ENCODE data around the gene THADA.
"Not testable (repeated sequence)": the region's sequence is repeated elsewhere in the genome, so short reads cannot be mapped to it uniquely, and the experiment has no call there.

Gene THADA

DNA sequence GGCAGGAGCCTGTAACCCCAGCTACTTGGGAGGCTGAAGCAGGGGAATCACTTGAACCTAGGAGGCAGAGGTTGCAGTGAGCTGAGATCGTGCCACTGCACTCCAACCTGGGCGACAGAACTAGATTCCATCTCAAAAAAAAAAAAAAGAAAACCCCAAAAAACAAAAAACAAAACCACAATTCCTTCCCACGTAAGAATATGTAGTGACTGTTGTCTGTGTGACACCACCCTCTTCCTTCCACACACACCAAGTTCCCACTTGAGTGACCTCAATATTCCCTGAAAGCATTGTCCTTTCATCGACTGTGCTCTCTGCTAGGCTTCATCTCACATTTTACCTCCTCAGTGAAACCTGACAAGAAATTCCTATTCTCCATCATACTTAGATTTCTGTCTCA is 8.8 kb upstream of the THADA start:
- no peak for DNase-seq

DNA sequence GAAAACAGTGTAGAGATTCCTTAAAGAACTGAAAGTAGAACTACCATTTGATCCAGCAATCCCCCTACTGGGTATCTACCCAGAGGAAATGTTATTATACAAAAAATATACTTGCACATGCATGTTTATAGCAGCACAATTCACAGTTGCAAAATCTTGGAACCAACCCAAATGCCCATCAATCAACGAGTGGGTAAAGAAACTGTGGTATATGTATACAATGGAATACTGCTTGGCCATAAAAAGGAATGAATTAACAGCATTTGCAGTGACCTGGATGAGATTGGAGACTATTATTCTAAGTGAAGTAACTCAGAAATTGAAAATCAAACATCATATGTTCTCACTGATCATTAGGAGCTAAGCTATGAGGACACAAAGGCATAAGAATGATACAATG is 4.8 kb upstream of the THADA start:
- not testable (repeated sequence) for DNase-seq

DNA sequence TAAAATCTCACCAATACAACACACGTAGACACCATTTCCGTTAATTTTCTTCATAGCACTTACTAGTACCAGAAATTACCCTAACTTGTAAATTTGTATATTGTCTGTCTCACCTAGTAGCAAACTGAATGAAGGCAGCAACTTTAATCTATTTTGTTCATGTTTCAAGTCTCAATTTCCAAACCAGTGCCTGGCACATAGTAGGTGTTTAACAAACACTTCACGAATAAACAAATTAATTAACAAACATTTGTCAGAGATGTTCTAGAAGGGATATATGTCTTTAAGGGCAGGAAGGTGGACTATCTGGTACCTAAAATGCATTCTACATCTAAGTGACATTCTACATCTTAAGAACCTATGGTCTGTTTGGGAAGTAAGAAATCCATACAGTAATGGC is 963 bp downstream of the THADA start:
- DNase-seq: no peak

DNA sequence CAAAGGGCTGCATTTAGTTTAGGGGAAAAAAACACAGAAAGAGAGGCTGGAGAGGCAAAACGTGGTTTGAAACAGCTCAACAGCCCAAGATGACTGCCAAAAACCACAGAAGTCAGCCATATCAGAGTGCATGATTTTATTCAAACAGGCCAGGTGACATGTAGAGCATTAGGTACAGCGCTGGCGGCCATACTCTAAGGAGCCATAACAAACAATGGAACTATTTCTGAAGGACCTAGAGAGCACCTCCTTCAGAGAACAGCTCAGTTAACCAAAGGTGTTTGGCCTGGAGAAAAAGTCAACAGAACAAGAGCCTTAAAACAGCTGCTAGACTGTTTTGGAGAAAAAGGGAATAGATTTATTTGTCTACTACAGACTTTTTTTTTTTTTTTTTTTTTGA is 2.6 kb downstream of the THADA start:
- DNase-seq: no peak

DNA sequence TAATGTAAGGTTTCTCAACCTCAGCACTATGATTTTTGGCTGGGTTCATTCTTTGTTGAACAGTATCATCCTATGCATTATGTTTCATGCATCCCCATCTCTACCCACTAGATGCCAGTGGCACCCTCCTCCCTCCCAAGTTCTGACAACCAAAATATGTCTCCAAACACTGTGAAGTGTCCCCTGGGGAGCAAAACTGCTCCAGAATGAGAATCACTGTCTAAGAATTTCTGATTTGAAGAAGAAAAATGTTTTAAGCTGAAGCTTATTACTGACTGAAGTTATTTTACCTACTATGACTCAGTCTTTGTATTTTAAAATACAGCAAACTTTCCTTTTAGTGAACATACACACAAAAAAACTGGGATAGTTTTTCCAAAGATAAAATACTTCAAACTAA is 3.4 kb downstream of the THADA start:
- no peak for DNase-seq

DNA sequence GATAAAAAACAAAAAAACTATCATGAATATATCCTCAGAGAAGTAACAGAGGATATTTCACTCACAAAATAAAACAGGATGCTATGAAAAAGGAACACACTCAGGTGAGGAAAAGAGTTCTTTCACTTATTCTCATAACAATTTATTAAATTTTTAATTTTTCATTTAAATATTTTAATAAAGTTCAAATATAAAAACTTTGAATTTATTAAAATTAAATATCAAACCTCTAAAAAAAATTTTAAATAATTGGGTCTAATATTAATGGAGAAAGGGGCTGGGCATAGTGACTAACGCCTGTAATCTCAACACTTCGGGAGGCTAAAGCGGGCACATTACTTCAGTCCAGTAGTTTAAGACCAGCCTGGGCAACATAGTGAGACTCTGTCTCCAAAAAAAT is 10.1 kb downstream of the THADA start:
- no peak for DNase-seq

DNA sequence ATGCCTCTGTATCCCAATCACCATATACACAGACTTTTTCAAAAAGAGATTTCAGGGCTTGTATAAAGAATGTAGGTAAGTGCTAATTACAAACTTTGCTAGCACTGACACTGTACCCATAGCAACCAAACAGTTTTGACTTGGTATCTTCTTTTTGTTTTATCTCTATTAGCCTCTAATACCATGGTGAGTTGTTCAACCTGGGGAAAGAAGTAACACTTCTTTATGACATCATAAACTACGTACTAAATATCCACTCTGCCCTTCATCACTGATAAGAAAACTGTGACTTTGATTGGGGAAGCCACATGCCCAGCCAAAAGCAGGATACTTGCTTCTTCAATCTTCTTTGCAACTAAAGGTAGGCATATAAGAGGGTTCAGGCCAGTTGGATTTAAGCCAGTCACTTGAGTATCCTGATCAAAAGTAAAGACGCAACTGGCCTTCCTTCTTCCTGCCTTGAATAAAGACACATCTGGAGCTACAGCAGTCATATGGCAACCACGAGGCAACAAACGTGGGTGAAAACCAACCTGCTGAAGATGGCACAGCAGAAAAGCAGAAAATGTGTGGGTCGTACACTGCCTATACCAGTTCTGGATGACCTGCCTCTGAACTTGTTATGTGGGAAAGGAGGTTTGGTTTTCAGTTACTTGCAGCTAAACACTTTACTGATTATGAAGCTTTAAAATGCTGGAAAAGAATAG is 16.4 kb downstream of the THADA start:
- DNase-seq: no peak

DNA sequence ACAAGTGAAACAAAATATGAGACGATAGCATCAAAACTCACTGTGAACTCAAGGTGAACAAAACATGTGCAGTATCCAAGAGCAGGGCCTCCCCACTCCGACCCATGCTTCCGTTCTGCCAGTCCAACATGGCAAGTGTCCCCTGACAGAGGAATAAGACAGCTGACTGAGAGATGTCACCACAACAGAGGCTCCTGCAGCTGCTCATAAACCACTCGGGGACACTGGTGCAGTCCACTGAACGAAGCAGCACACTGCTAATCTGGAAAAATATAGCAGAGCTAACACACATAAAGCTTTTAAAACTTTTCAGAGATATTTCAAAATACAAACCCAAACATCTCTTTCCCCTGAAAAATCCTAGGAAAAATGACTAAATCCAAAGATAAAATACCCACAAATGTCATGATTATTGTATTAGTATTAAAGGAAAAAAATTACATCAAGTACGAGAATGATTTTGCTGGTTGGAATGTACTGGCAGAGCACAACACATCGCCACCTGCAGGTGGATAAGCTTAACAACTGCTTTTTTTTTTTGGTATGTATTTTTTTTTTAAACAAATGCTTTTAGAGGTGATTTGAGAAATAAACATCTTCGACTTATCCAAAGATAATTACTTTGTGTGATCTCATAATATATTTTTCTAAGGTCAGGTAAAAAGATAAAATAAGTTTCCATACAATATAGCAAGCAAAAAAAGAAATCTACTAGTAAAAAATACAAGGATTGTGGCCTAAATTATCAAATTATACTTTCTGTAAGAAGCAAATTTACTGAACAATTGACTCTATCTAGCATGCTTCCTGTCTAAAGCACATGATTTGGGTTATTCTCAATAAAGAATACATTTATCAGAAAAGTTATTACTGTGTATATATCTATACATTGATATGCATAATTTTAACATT is 18.6 kb downstream of the THADA start:
- DNase-seq: peak; percentile 4

DNA sequence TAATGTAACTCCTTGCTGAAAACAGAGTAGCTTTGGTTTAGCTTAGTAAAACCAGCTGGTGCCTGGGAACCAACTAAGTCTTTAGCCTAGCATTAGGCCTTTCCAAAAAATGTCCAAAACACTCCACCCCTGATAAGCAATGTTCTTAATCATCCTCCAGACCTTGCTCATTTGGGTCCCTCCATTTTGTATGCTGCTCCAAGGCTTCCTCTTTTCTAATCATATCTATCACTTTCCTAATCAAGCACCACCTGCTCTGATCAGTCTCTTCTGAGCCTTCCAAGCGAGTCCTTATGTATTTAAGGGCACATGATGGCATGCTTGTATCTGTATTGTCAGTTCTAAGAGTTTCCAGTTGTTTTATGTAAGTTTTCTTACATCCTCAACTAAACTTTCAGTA is 23.6 kb downstream of the THADA start:
- DNase-seq: no peak

DNA sequence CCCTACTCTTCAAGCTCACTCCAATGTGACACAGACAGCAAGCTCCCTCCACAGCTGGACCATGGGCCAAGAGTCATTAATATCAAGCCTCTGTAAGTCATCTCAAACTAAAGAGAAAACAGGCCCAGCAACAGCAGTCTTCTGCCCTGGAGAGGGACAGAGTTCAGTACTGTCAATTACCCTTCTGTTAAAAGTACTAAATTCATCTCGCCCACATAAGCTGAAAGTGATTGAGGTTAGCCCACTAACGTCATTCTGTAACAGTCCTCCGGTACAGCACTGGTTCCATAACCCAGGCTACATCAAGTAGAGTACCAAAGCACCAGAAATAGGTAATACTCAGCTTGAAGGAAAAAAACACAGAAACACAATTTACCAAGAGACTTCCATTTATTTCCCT is 25.9 kb downstream of the THADA start:
- DNase-seq: no peak

DNA sequence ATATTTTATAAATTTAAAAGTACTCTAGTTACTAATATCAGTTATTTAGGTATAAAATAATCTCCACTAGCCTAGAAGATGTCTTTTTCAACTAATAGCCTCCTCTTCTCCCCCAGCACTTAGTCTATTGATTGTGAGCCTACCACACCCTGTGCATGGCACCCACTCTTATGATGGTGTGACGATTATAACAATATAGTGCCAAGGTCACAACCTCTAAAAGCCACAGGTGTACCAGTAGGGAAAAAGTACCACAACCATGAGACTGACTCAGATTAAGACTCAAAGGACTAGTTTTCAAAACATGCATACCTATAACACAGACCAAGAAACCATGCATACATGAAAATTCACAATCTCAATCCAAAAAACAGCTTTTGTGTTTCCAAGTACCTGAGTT is 27.6 kb downstream of the THADA start:
- DNase-seq: no peak

DNA sequence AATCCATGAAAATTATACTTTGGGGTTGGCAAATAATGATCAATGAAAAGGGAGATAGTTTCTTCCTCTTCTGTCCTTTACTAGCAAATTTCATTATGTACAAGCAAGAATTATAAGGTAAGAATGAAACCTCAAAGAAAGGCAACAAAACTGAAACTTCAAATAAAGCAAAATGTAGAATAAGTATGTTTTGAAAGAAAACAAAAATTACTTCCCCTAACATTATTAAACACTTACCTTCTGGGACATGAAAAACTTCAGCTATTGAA is 29.4 kb downstream of the THADA start:
- no peak for DNase-seq

DNA sequence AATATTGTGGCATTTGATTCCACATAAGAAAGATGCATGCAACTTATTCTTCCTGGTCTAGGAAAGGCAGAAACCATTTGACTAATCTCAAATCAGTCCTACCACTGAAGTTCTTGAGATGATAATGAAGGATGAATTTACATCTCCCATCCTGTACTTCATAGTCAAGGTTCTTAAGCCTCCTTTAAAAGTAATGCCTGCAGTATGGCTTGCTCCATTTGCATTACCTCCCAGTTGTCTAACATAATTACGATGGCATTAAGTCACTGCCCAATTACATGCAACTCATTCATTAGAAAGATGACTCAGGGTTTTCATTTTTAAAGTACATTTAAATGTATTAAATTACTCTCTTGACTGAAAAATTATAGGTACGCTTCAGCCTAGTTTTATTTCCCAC is 32.2 kb downstream of the THADA start:
- no peak for DNase-seq

DNA sequence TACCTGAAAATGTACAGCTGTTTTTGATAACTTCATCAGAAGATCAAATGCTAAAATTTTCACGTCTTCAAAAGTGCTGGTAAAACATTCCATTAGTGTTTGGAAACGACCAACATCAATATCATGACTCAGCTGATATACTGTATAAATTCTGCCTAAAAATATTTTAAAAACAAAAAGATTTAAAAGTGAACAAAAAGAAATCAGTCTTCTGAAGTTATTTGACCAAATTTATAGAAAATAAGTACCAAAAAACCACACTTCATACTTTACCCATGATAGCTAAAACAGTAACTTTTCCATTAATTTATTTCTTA is 35.6 kb downstream of the THADA start:
- DNase-seq: no peak

DNA sequence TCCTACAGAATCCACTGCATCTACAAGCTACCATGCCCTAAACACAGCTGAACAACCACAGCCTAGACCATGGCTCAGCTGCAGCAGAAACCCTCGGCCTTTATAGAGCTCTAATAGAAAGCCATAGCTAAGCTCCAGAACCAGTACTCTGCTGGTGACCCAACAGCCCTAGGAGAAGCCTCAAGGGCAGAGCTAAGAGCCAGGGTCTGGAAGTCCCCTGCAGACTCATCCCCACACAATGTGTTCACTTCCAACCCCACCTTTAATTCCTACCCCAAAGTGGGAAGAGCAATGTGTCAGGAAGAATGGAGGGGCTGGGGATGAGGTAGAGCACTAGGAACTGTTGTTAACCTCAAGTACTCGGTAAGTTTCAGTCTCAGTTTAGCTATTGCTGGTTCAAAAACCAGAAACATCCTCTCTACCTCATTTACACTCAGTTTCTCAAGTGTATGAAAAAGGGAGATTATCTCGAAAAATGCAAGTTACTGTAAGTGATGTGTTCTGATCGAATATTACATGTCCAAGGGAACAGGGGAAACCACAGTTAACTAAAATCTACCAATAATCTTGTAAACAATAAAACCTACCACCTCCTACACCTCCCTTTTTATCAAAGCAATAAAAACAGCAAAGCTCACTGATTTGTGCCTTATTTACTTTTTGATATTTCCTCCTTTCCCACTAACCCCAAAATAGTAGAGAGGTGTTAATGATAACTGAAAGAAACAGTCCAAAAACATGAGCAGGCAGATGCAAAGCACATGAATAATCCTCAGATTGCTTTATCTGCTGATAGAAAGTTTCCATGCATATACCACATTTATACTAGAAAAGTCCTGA is 36.2 kb downstream of the THADA start:
- no peak for DNase-seq

DNA sequence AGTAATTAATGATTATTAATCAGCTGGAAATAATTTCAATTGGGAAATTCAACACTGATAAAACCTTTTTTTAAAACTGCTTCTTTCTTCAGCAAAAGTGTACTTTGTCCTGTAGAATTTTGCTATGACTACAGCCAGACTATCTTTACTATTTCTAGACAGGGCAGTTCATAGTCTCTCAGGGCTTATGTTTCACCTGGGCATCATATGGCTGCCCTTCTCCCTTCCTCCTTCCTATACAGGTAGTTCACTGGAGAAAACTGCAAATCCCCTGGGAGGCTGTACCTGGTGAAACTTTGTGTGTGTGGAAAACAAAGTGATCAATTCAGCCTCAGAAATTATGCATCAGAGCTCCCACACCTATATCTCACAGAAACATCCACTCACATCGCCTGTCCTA is 38.6 kb downstream of the THADA start:
- no peak for DNase-seq

DNA sequence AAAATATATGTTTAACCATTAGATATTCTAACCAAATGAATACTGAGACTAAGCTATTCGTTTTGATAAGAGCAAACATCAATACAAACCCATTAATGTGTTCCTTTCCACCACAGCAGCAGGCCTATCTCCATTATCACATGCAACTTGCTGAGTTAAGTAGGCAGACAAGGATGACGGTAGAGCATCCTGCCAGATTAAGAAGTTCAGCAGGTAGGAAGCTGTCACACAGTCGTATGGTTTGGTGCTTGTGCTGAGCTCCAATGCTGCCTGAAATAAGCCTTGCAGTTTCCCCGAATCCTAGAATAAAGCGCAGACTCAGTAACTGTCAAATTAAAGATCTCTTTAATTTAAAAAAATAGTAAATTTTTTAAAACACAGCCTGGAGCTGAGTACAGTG is 39.6 kb downstream of the THADA start:
- DNase-seq: no peak

DNA sequence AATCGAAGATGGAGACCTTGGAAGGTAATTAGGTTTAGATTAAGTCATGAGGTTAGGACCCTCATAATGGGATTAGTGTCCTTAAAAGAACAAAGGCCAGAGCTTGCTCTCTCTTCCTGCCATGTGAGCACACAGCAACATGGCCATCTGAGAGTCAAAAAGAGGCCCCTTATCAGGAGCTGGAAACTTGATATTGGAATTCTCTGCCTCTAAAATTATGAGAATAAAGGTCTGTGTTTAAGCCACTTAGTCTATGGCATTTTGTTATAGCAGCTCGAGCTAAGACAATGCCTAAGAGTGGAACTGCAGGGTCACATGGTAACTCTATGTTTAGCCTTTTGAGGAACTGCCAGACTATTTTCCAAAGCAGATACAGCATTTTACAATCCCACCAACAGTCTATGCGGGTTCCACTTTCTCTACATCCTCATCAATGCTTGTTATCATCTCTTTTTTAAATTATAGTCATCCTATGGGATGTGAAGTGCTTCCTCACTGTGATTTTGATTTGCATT is 42.4 kb downstream of the THADA start:
- DNase-seq: peak; percentile 4

DNA sequence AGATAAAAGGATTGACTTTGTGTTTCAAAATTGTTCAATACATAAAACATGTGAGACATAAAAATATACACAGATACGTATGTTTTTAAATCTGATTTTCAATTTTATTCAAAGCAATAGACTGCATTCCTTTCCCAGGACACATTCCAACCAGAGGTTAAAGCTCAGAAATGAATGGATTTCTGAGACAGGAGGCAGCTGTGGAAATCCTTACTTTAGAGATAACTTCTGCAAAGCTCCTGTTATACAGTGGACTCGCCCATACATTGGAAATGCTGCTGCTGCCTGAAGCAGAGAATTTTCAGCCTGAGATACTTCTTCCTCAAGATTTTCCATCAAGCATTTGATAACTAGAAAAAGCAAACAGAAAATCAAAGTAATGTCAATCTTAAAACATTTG is 43.8 kb downstream of the THADA start:
- DNase-seq: no peak

DNA sequence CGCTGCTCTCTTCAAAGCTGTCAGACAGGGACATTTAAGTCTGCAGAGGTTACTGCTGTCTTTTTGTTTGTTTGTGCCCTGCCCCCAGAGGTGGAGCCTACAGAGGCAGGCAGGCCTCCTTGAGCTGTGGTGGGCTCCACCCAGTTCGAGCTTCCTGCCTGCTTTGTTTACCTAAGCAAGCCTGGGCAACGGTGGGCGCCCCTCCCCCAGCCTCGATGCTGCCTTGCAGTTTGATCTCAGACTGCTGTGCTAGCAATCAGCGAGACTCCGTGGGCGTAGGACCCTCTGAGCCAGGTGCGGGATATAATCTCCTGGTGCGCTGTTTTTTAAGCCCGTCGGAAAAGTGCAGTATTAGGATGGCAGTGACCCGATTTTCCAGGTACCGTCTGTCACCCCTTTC is 47.5 kb downstream of the THADA start:
- DNase-seq: not testable (repeated sequence)

DNA sequence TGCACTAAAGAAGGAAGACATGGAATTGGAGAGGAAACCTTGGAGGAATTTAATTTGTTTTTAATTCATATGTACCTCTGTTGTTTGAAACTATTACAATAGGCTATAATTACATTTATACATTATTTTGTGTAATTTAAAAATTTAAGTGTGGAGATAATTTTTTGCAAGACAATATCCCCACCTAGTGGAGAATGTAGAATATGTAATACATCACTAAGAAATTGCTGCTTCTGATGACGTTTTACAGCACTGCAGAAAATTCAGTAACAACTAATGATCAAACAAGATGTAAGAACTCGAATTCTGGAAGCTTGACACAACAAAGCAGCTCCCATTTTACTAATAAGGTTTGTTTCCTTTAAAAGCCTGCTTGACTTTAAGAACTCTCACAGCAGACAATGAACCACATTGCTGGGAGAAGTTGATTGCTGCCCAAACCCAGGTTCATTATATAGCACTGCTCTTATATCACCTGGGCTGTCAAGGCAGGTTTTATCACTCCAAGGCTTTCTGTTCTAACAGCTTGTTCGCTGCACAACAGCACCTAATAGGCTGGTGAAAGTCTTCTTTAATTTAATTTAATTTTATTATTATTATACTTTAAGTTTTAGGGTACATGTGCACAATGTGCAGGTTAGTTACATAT is 53.4 kb downstream of the THADA start:
- no peak for DNase-seq

DNA sequence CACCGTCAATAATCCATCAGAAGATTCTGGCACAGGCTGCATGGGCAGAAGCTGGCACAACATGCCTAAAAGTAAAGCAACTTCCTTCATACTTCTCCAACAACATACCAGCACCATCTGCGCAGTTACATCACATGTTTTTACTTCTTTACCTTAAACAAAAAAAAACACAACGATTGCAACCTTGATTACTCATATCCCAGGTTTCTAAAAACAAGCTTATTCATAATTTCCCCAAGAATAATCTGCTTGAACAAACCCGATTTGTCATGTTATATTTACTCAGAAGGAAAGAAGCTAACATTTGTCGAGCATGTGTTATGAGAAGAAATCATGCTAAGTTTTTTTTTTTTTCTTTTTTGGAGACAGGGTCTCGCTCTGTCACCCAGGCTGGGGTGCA is 54.7 kb downstream of the THADA start:
- no peak for DNase-seq

All from GDM1 (cell line).